ENCODE measurements around the gene AJAP1. TPM values are rescaled to one million over a fixed set of nuclear protein-coding genes. Genes with fewer than 3 reads are reported as not detected.

Gene AJAP1
- total RNA-seq, 1 donor from 2014 or later: 3.5 TPM

DNA sequence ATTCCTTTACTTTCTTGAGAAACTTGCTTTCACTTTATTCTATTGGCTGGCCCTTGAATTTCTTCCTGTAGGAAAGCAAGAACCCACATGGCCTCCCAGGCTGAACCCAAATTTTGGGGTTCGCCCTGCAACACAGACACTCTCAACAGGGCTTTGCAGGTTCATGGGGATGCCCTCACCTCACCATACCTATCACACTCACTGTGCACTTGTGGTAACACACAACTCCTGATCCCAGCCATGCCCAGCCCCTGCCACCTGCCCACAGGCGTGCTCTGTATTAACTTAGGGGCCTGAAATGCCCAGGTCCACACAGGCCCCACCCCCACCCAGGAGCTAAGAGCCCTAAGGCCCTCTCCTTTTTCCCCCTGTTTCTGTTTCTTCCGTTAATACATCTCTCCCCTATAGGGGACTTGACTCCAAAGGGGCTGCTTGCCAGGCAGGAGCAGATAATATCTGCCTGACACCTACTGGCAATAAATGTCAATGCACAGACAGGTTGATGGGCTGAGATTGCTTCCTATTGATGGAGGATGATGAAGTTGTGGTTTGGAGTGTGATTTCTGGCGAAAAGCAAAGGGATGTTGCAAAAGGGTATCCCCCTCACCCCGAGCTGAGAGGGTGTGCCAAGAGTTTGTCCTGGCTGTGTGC is 171.5 kb downstream of the AJAP1 start:
- peaks cover 3% of the 10 kb centered on the region for H3K27me3 Mint-ChIP-seq (ENCODE audit: unreplicated experiment)
- no peak overlapping the region for H3K4me3 Mint-ChIP-seq (ENCODE audit: unreplicated experiment)
- DNase-seq: no peak
- H3K4me1 Mint-ChIP-seq (ENCODE audit: low read depth, unreplicated experiment): no peaks in the 10 kb centered on the region
- no peak overlapping the region for H3K27ac Mint-ChIP-seq (ENCODE audit: unreplicated experiment)
- H3K9me3 Mint-ChIP-seq (ENCODE audit: unreplicated experiment): peaks cover 7% of the 10 kb centered on the region
- TF ChIP-seq, protein P1, sequence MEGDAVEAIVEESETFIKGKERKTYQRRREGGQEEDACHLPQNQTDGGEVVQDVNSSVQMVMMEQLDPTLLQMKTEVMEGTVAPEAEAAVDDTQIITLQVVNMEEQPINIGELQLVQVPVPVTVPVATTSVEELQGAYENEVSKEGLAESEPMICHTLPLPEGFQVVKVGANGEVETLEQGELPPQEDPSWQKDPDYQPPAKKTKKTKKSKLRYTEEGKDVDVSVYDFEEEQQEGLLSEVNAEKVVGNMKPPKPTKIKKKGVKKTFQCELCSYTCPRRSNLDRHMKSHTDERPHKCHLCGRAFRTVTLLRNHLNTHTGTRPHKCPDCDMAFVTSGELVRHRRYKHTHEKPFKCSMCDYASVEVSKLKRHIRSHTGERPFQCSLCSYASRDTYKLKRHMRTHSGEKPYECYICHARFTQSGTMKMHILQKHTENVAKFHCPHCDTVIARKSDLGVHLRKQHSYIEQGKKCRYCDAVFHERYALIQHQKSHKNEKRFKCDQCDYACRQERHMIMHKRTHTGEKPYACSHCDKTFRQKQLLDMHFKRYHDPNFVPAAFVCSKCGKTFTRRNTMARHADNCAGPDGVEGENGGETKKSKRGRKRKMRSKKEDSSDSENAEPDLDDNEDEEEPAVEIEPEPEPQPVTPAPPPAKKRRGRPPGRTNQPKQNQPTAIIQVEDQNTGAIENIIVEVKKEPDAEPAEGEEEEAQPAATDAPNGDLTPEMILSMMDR (IDR thresholded peaks at IDR 0.05; ENCODE audit: partially characterized antibody, unreplicated experiment): no peak
- H3K36me3 Mint-ChIP-seq (ENCODE audit: unreplicated experiment): no peaks in the 10 kb centered on the region

GRCh38 chr1:4830707-4831106 is 176.3 kb downstream of the AJAP1 start:
- TF ChIP-seq, protein P1 (IDR thresholded peaks at IDR 0.05; ENCODE audit: partially characterized antibody, unreplicated experiment): no peak
- H3K36me3 Mint-ChIP-seq (ENCODE audit: unreplicated experiment): no peaks in the 10 kb centered on the region
- H3K4me1 Mint-ChIP-seq (ENCODE audit: low read depth, unreplicated experiment): no peaks in the 10 kb centered on the region
- DNase-seq: no peak
- H3K27me3 Mint-ChIP-seq (ENCODE audit: unreplicated experiment): peaks cover 3% of the 10 kb centered on the region
- H3K27ac Mint-ChIP-seq (ENCODE audit: unreplicated experiment): no peak overlapping the region
- H3K4me3 Mint-ChIP-seq (ENCODE audit: unreplicated experiment): no peak overlapping the region
- peaks cover 11% of the 10 kb centered on the region for H3K9me3 Mint-ChIP-seq (ENCODE audit: unreplicated experiment)

GRCh38 chr1:4836574-4836973 is 182.2 kb downstream of the AJAP1 start:
- H3K9me3 Mint-ChIP-seq (ENCODE audit: unreplicated experiment): peaks cover 11% of the 10 kb centered on the region
- TF ChIP-seq, protein P1 (IDR thresholded peaks at IDR 0.05; ENCODE audit: partially characterized antibody, unreplicated experiment): no peak
- H3K4me1 Mint-ChIP-seq (ENCODE audit: low read depth, unreplicated experiment): no peaks in the 10 kb centered on the region
- DNase-seq: no peak
- no peak overlapping the region for H3K4me3 Mint-ChIP-seq (ENCODE audit: unreplicated experiment)
- no peaks in the 10 kb centered on the region for H3K36me3 Mint-ChIP-seq (ENCODE audit: unreplicated experiment)
- H3K27ac Mint-ChIP-seq (ENCODE audit: unreplicated experiment): no peak overlapping the region
- H3K27me3 Mint-ChIP-seq (ENCODE audit: unreplicated experiment): no peaks in the 10 kb centered on the region

DNA sequence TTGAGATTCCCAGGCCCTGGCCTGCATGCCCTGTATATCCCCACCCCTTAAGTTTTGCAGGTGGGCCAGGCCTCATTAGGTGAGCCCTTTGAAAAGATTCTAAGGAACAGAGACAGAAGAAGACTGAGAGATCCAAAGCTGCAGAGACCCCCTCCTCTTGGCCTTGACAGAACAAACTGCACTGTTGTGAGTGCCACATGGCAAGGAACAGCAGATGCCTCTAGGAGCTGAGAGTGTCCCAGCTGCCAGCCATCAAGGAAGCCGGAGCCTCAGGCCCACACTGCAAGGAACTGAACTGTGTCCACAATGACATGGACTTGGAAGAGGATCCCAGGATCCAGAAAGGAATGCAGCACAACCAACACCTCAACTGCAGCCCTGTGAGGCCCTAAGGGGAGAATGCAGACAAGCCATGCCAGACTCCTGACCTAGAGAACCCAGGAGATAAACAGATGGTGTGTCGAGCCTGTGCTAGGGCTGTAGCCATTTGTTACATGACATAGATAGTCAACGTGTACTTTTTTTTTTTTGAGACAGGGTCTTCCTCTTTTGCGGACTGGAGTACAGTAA is 182.7 kb downstream of the AJAP1 start:
- H3K9me3 Mint-ChIP-seq (ENCODE audit: unreplicated experiment): peaks cover 9% of the 10 kb centered on the region
- no peaks in the 10 kb centered on the region for H3K4me1 Mint-ChIP-seq (ENCODE audit: low read depth, unreplicated experiment)
- H3K4me3 Mint-ChIP-seq (ENCODE audit: unreplicated experiment): no peak overlapping the region
- TF ChIP-seq, protein P1 (IDR thresholded peaks at IDR 0.05; ENCODE audit: partially characterized antibody, unreplicated experiment): no peak
- no peak overlapping the region for H3K27ac Mint-ChIP-seq (ENCODE audit: unreplicated experiment)
- no peaks in the 10 kb centered on the region for H3K36me3 Mint-ChIP-seq (ENCODE audit: unreplicated experiment)
- DNase-seq: no peak
- H3K27me3 Mint-ChIP-seq (ENCODE audit: unreplicated experiment): no peaks in the 10 kb centered on the region

DNA sequence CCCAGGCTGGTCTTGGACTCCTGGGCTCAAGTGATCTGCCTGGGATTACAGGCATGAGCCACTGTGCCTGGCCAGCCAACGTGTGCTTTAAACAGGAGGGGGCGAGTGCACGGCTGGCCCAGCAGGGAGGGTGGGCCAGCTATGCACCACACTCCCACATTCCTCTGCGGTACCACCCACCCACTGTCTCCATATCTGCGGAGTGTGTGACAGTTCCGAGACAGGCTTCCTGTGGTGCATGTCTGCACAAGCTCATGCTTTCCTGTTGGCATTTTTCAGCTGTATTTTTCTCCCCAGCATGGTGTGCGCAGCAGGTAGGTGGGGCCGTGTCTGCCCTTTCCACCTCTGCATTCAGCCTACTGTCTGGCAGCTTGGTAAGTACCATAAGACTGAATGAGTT is 183.3 kb downstream of the AJAP1 start:
- Mint-ChIP-seq H3K4me3 (ENCODE audit: unreplicated experiment) (no peak overlapping the region), H3K27ac (ENCODE audit: unreplicated experiment) (no peak overlapping the region), H3K4me1 (ENCODE audit: low read depth, unreplicated experiment) (no peaks in the 10 kb centered on the region), H3K36me3 (ENCODE audit: unreplicated experiment) (no peaks in the 10 kb centered on the region), H3K9me3 (ENCODE audit: unreplicated experiment) (peaks cover 9% of the 10 kb centered on the region), H3K27me3 (ENCODE audit: unreplicated experiment) (no peaks in the 10 kb centered on the region)
- no peak for DNase-seq
- TF ChIP-seq, protein P1 (IDR thresholded peaks at IDR 0.05; ENCODE audit: partially characterized antibody, unreplicated experiment): no peak

Data from glutamatergic neuron (in vitro differentiated cells).